ENCODE measurements around the gene CLDN10.

The CLDN10 gene

GRCh38 chr13:95620825-95621498 lies 68.4 kb downstream of the CLDN10 start:
- Histone ChIP-seq H3K4me1 (no peaks in the 10 kb centered on the region), H3K4me3 (ENCODE audit: low read depth, low read length) (no peak overlapping the region), H3K79me2 (no peaks in the 10 kb centered on the region), H3K36me3 (ENCODE audit: control insufficient read depth, insufficient read depth, low read length) (no peaks in the 10 kb centered on the region), H2AFZ (no peak overlapping the region), H3K9me3 (ENCODE audit: control insufficient read depth, low read length) (no peaks in the 10 kb centered on the region), H3K9ac (no peak overlapping the region), H3K27ac (no peak overlapping the region), H3K4me2 (ENCODE audit: low read length) (no peak overlapping the region), H3K27me3 (ENCODE audit: control insufficient read depth, insufficient read depth, low read length) (no peaks in the 10 kb centered on the region)
- TF ChIP-seq CTCF (IDR thresholded peaks at IDR 0.05) = no peak

GRCh38 chr13:95623141-95623540 lies 70.6 kb downstream of the CLDN10 start:
- Histone ChIP-seq H3K4me1 (no peaks in the 10 kb centered on the region), H3K4me3 (ENCODE audit: low read depth, low read length) (no peak overlapping the region), H2AFZ (no peak overlapping the region), H3K4me2 (ENCODE audit: low read length) (no peak overlapping the region), H3K9ac (no peak overlapping the region), H3K9me3 (ENCODE audit: control insufficient read depth, low read length) (no peaks in the 10 kb centered on the region), H3K27ac (no peak overlapping the region), H3K79me2 (no peaks in the 10 kb centered on the region), H3K27me3 (ENCODE audit: control insufficient read depth, insufficient read depth, low read length) (no peaks in the 10 kb centered on the region), H3K36me3 (ENCODE audit: control insufficient read depth, insufficient read depth, low read length) (no peaks in the 10 kb centered on the region)
- no peak for TF ChIP-seq CTCF (IDR thresholded peaks at IDR 0.05)

- Histone ChIP-seq H3K4me3 (ENCODE audit: low read depth, low read length) (no peak overlapping the region), H3K4me2 (ENCODE audit: low read length) (no peak overlapping the region), H2AFZ (no peak overlapping the region), H3K27me3 (ENCODE audit: control insufficient read depth, insufficient read depth, low read length) (no peaks in the 10 kb centered on the region), H3K4me1 (no peaks in the 10 kb centered on the region), H3K9ac (no peak overlapping the region), H3K79me2 (no peaks in the 10 kb centered on the region), H3K27ac (no peak overlapping the region), H3K9me3 (ENCODE audit: control insufficient read depth, low read length) (no peaks in the 10 kb centered on the region), H3K36me3 (ENCODE audit: control insufficient read depth, insufficient read depth, low read length) (no peaks in the 10 kb centered on the region)
- peak; percentile 51 for TF ChIP-seq CTCF (IDR thresholded peaks at IDR 0.05)
These were observed 71.5 kb downstream of the CLDN10 start for GRCh38 chr13:95624020-95624419.

- Histone ChIP-seq H3K9me3 (ENCODE audit: control insufficient read depth, low read length) (no peaks in the 10 kb centered on the region), H3K27me3 (ENCODE audit: control insufficient read depth, insufficient read depth, low read length) (no peaks in the 10 kb centered on the region), H3K36me3 (ENCODE audit: control insufficient read depth, insufficient read depth, low read length) (no peaks in the 10 kb centered on the region), H3K9ac (no peak overlapping the region), H3K4me2 (ENCODE audit: low read length) (no peak overlapping the region), H3K79me2 (no peaks in the 10 kb centered on the region), H3K4me1 (no peaks in the 10 kb centered on the region), H2AFZ (no peak overlapping the region), H3K4me3 (ENCODE audit: low read depth, low read length) (no peak overlapping the region), H3K27ac (no peak overlapping the region)
- TF ChIP-seq CTCF (IDR thresholded peaks at IDR 0.05) = no peak
These were observed 74.2 kb downstream of the CLDN10 start for GRCh38 chr13:95626768-95627167.

GRCh38 chr13:95627590-95627989 lies 75.1 kb downstream of the CLDN10 start:
- no peak overlapping the region for H3K9ac ChIP-seq
- H3K27ac ChIP-seq = no peak overlapping the region
- no peaks in the 10 kb centered on the region for H3K79me2 ChIP-seq
- H3K4me1 ChIP-seq = no peaks in the 10 kb centered on the region
- no peak for TF ChIP-seq CTCF (IDR thresholded peaks at IDR 0.05)
- no peak overlapping the region for H3K4me2 ChIP-seq (ENCODE audit: low read length)
- H3K36me3 ChIP-seq (ENCODE audit: control insufficient read depth, insufficient read depth, low read length) = no peaks in the 10 kb centered on the region
- H3K4me3 ChIP-seq (ENCODE audit: low read depth, low read length) = no peak overlapping the region
- no peaks in the 10 kb centered on the region for H3K27me3 ChIP-seq (ENCODE audit: control insufficient read depth, insufficient read depth, low read length)
- no peak overlapping the region for H2AFZ ChIP-seq
- no peaks in the 10 kb centered on the region for H3K9me3 ChIP-seq (ENCODE audit: control insufficient read depth, low read length)
